Measurements from ENCODE around the gene MED25. TPM values are rescaled to one million over a fixed set of nuclear protein-coding genes. Genes with fewer than 3 reads are reported as not detected.

MED25 gene
- total and polyA plus RNA-seq, 4 donors = 42.6 to 75.2 (median 48.1) TPM

DNA sequence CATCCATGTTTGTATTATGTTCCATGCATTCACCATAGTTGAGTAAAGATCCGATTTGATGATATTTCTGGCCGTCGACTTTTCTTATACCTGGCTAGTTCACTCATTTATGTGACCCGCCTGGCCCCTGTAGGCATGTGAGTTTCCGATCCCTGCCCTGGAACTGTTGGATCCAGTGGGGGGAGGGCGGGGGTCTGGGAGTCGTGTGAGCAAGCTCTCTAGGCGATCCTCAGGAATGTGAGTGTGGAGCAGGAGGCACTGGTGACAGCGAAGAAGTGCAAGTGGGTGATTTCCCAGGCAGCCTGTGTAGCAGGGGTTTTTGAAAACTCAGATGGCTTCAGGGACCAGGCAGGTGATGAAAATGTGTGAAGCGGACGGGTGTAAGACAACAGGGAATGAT is 22.2 kb downstream of the MED25 start:
- TF ChIP-seq CTCF (IDR thresholded peaks at IDR 0.05; ENCODE audit: control extremely low read depth, extremely low read depth) = no peak
- peaks cover 0 to 22% (median 0%) of the 10 kb centered on the region in 5 donors for H3K4me1 ChIP-seq (ENCODE audit: control insufficient read depth in 5 of 5, insufficient read depth in 5 of 5, low read length in 5 of 5)
- no peak overlapping the region for H3K9ac ChIP-seq (ENCODE audit: insufficient read depth in 1 of 2, low read length in 2 of 2)
- 86 to 90% methylated on average over 11 of the region's 11 CpGs for WGBS, 2 donors
- peaks cover 8 to 37% (median 32%) of the 10 kb centered on the region in 4 donors for H3K36me3 ChIP-seq (ENCODE audit: control insufficient read depth in 4 of 4, insufficient read depth in 4 of 4, low read length in 4 of 4)
- H3K9me3 ChIP-seq (ENCODE audit: control insufficient read depth in 4 of 4, insufficient read depth in 3 of 4, low read length in 3 of 4) = no peaks in the 10 kb centered on the region
- ATAC-seq (ENCODE audit: insufficient read depth, low FRiP score) (no peak), DNase-seq (no peak)
- no peak overlapping the region for H3K27ac ChIP-seq (ENCODE audit: low read depth in 1 of 2, low read length in 1 of 2)
- no peak overlapping the region for H3K4me3 ChIP-seq
- no peaks in the 10 kb centered on the region for H3K27me3 ChIP-seq (ENCODE audit: control insufficient read depth in 3 of 3, insufficient read depth in 3 of 3, low read length in 2 of 3)

- no peak for TF ChIP-seq CTCF (IDR thresholded peaks at IDR 0.05; ENCODE audit: control extremely low read depth, extremely low read depth)
- ATAC-seq (ENCODE audit: insufficient read depth, low FRiP score) (no peak), DNase-seq (peak in 1 of 3 donors; percentile 29)
- no peaks in the 10 kb centered on the region for H3K9me3 ChIP-seq (ENCODE audit: control insufficient read depth in 4 of 4, insufficient read depth in 3 of 4, low read length in 3 of 4)
- H3K4me1 ChIP-seq (ENCODE audit: control insufficient read depth in 5 of 5, insufficient read depth in 5 of 5, low read length in 5 of 5) = peaks cover 0 to 22% (median 0%) of the 10 kb centered on the region in 5 donors
- H3K36me3 ChIP-seq (ENCODE audit: control insufficient read depth in 4 of 4, insufficient read depth in 4 of 4, low read length in 4 of 4) = peaks cover 8 to 34% (median 30%) of the 10 kb centered on the region in 4 donors
- 76 to 86% methylated on average over 17 of the region's 17 CpGs for WGBS, 2 donors
- H3K27ac ChIP-seq (ENCODE audit: low read depth in 1 of 2, low read length in 1 of 2) = no peak overlapping the region
- no peak overlapping the region for H3K9ac ChIP-seq (ENCODE audit: insufficient read depth in 1 of 2, low read length in 2 of 2)
- H3K4me3 ChIP-seq = no peak overlapping the region
- H3K27me3 ChIP-seq (ENCODE audit: control insufficient read depth in 3 of 3, insufficient read depth in 3 of 3, low read length in 2 of 3) = no peaks in the 10 kb centered on the region
Measured at GRCh38 chr19:49840736-49841249, 22.7 kb downstream of the MED25 start.

- DNase-seq (no peak), ATAC-seq (ENCODE audit: insufficient read depth, low FRiP score) (no peak)
- H3K27me3 ChIP-seq (ENCODE audit: control insufficient read depth in 3 of 3, insufficient read depth in 3 of 3, low read length in 2 of 3) = no peaks in the 10 kb centered on the region
- H3K36me3 ChIP-seq (ENCODE audit: control insufficient read depth in 4 of 4, insufficient read depth in 4 of 4, low read length in 4 of 4) = peaks cover 4 to 21% (median 16%) of the 10 kb centered on the region in 4 donors
- no peak overlapping the region for H3K9ac ChIP-seq (ENCODE audit: insufficient read depth in 1 of 2, low read length in 2 of 2)
- H3K27ac ChIP-seq (ENCODE audit: low read depth in 1 of 2, low read length in 1 of 2) = no peak overlapping the region
- H3K9me3 ChIP-seq (ENCODE audit: control insufficient read depth in 4 of 4, insufficient read depth in 3 of 4, low read length in 3 of 4) = no peaks in the 10 kb centered on the region
- 81 to 83% methylated on average over 3 of the region's 3 CpGs for WGBS, 2 donors
- H3K4me3 ChIP-seq = no peak overlapping the region
- no peak for TF ChIP-seq CTCF (IDR thresholded peaks at IDR 0.05; ENCODE audit: control extremely low read depth, extremely low read depth)
- H3K4me1 ChIP-seq (ENCODE audit: control insufficient read depth in 5 of 5, insufficient read depth in 5 of 5, low read length in 5 of 5) = peaks cover 0 to 22% (median 2%) of the 10 kb centered on the region in 5 donors
Measured at GRCh38 chr19:49843265-49843664, 25.2 kb downstream of the MED25 start.
